SK-N-MC (cell line): ENCODE data around the gene PTPRA.

Source experiments
- DNase-seq: peaks from one replicate; pipeline ENCODE4 v3.0.0-alpha.2; 2011; ENCODE audit warnings: low read depth, low spot score
- H3K27ac ChIP-seq: fragments of 200-600 bp; sonication (generic); 2 replicates; pipeline ENCODE4 v1.5.1; 2016; ENCODE audit warnings: mixed run types
- H3K36me3 ChIP-seq: fragments of 200-600 bp; sonication (generic); 2 replicates; pipeline ENCODE4 v1.6.1; 2017; ENCODE audit warnings: antibody characterized with exemption, low read length, mixed read lengths; ENCODE audit not compliant: insufficient read depth
- H3K4me3 ChIP-seq: fragments of 200-600 bp; sonication (generic); 2 replicates; pipeline ENCODE4 v1.5.1; 2016
- H3K9ac ChIP-seq: fragments of 200-600 bp; sonication (generic); 2 replicates; pipeline ENCODE4 v1.8.0; 2017; ENCODE audit warnings: mixed run types, mixed read lengths; ENCODE audit not compliant: insufficient read length
- H3K9me3 ChIP-seq: fragments of 200-600 bp; sonication (generic); 2 replicates; pipeline ENCODE4 v1.6.1; 2017; ENCODE audit warnings: low read depth, mild to moderate bottlenecking, antibody characterized with exemption, low read length, moderate library complexity, mixed read lengths
- EZH2 ChIP-seq: fragments of 200-600 bp; sonication (generic); IDR thresholded peaks from one replicate; pipeline ENCODE4 v1.6.1; 2017; ENCODE audit warnings: antibody characterized with exemption
- FOXP2 ChIP-seq: optimal IDR thresholded peaks from 2 replicates; pipeline ENCODE3; 2011; ENCODE audit warnings: mild to moderate bottlenecking, moderate library complexity; ENCODE audit not compliant: insufficient read depth; ENCODE audit errors: extremely low read length, control extremely low read depth
- POLR2AphosphoS5 ChIP-seq: IDR thresholded peaks from 2 replicates; pipeline ENCODE4 v1.6.1; 2012; ENCODE audit warnings: mild to moderate bottlenecking, low read depth, low read length, borderline replicate concordance

Gene PTPRA

GRCh38 chr20:2978519-2978918 is 105.2 kb downstream of the PTPRA start:
- no peak overlapping the region for H3K9ac ChIP-seq
- H3K36me3 ChIP-seq, result no peaks in the 10 kb centered on the region
- no peak for DNase-seq
- H3K4me3 ChIP-seq, result no peak overlapping the region
- no peak for TF ChIP-seq FOXP2
- no peak for TF ChIP-seq EZH2
- no peak for TF ChIP-seq POLR2AphosphoS5
- no peak overlapping the region for H3K27ac ChIP-seq
- H3K9me3 ChIP-seq, result no peaks in the 10 kb centered on the region

GRCh38 chr20:2981646-2982045 is 108.4 kb downstream of the PTPRA start:
- no peak for TF ChIP-seq POLR2AphosphoS5
- TF ChIP-seq EZH2, result no peak
- no peak for TF ChIP-seq FOXP2
- no peak for DNase-seq
- Histone ChIP-seq H3K9ac (no peak overlapping the region), H3K4me3 (no peak overlapping the region), H3K36me3 (peaks cover 5% of the 10 kb centered on the region; the same call in 1 of the 2 replicates), H3K9me3 (no peaks in the 10 kb centered on the region), H3K27ac (no peak overlapping the region)

- Histone ChIP-seq H3K9me3 (no peaks in the 10 kb centered on the region), H3K36me3 (peaks cover 22% of the 10 kb centered on the region), H3K4me3 (no peak overlapping the region), H3K9ac (no peak overlapping the region), H3K27ac (no peak overlapping the region)
- DNase-seq, result no peak
- TF ChIP-seq POLR2AphosphoS5 (no peak), EZH2 (no peak), FOXP2 (no peak)
These were observed 110.2 kb downstream of the PTPRA start for GRCh38 chr20:2983508-2983907.

- no peak for DNase-seq
- Histone ChIP-seq H3K9ac (no peak overlapping the region), H3K27ac (no peak overlapping the region), H3K9me3 (no peaks in the 10 kb centered on the region), H3K4me3 (no peak overlapping the region), H3K36me3 (peaks cover 27% of the 10 kb centered on the region)
- TF ChIP-seq POLR2AphosphoS5 (no peak), EZH2 (no peak), FOXP2 (no peak)
These were observed 110.8 kb downstream of the PTPRA start for GRCh38 chr20:2984028-2984501.

- Histone ChIP-seq H3K9ac (no peak overlapping the region), H3K4me3 (no peak overlapping the region), H3K27ac (no peak overlapping the region), H3K9me3 (no peaks in the 10 kb centered on the region), H3K36me3 (peaks cover 30% of the 10 kb centered on the region)
- DNase-seq, result no peak
- TF ChIP-seq POLR2AphosphoS5 (no peak), EZH2 (no peak), FOXP2 (no peak)
These were observed 111.8 kb downstream of the PTPRA start for GRCh38 chr20:2984956-2985661.

- peaks cover 37% of the 10 kb centered on the region for H3K36me3 ChIP-seq
These were observed 113.2 kb downstream of the PTPRA start for GRCh38 chr20:2986466-2986865.

GRCh38 chr20:2987861-2988260 is 114.6 kb downstream of the PTPRA start:
- H3K4me3 ChIP-seq, result no peak overlapping the region
- DNase-seq, result no peak
- no peak overlapping the region for H3K27ac ChIP-seq
- H3K9ac ChIP-seq, result no peak overlapping the region
- H3K36me3 ChIP-seq, result peaks cover 48% of the 10 kb centered on the region
- H3K9me3 ChIP-seq, result no peaks in the 10 kb centered on the region
- TF ChIP-seq EZH2 (no peak), FOXP2 (no peak), POLR2AphosphoS5 (no peak)

More at GRCh38 chr20:2986466-2986865, 113.2 kb downstream of the PTPRA start:
- Histone ChIP-seq H3K27ac (no peak overlapping the region), H3K9ac (no peak overlapping the region), H3K4me3 (no peak overlapping the region), H3K9me3 (no peaks in the 10 kb centered on the region)
- DNase-seq, result no peak
- TF ChIP-seq FOXP2 (no peak), POLR2AphosphoS5 (no peak), EZH2 (no peak)

- TF ChIP-seq POLR2AphosphoS5 (no peak), FOXP2 (no peak), EZH2 (no peak)
- Histone ChIP-seq H3K9me3 (no peaks in the 10 kb centered on the region), H3K36me3 (peaks cover 50% of the 10 kb centered on the region), H3K27ac (no peak overlapping the region), H3K4me3 (no peak overlapping the region), H3K9ac (no peak overlapping the region)
- DNase-seq, result no peak
These were observed 118.3 kb downstream of the PTPRA start for GRCh38 chr20:2991532-2991931.

GRCh38 chr20:2993250-2993649 is 120.0 kb downstream of the PTPRA start:
- Histone ChIP-seq H3K27ac (no peak overlapping the region), H3K36me3 (peaks cover 34% of the 10 kb centered on the region), H3K9me3 (no peaks in the 10 kb centered on the region), H3K4me3 (no peak overlapping the region), H3K9ac (no peak overlapping the region)
- no peak for TF ChIP-seq POLR2AphosphoS5
- no peak for TF ChIP-seq EZH2
- no peak for TF ChIP-seq FOXP2
- no peak for DNase-seq
